HG03103 (cell line): ENCODE results near the gene THOC5.
"Not testable (repeated sequence)": the region's sequence is repeated elsewhere in the genome, so short reads cannot be mapped to it uniquely, and the experiment has no call there.

Experiments used
- ATAC-seq: cut with Tn5 transposase; IDR thresholded peaks from one replicate; pipeline ENCODE4 v1.9.1; 2021; ENCODE audit warnings: low read depth; ENCODE audit not compliant: unreplicated experiment

THOC5 gene

DNA sequence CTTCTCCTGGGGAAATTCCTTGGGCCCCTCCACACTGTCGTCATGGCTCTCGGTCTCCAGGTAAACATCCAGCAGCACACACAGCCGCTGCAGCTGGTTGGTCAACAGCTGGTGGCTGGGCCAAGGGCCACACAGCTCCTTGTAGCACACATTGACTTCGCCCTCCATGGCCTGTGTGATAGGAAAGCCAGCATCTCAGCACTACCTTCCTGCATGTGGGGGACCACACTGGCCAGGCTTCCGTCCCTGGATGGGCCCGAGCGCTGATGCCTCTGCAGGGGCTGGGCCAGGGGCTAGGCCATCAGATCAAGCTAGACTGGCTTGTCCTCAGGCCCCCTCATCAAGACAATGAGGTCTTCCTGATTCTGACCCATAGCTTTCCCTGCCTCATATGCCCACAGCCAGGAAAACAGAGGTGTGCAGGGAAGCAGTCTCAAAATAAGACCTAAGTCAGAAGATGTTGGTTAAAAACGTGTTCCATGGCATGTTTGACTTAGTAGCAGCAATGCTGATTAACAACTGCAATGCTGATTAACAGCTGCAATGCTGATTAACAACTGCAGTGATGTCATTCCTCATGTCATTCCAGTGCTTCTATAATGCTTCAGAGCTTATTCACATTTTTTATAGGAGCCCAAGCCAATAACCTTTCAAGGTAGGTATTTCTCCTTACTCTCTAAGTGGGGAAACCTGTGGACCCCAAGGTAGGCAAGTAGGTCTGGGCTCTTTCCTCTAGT lies 42.3 kb downstream of the THOC5 start:
- ATAC-seq: no peak

DNA sequence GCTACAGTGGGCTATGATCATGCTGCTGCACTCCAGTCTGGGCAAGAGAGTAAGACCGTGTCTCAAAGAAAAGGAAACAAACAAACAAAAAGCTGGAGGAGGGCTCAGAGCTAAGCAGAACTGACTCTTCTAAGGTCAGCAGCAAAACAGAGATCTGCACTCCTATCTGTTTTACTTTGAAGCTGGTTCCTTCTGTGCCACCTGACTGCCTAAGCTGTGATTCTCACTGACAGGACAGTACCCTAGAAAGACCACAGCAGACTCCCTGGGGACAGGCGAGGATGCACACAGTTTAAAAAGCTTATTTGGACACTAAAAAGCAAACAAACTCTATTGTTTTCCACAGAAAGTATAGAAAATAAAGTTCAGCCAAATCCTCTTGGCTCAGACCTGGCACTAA lies 43.0 kb downstream of the THOC5 start:
- ATAC-seq: no peak

DNA sequence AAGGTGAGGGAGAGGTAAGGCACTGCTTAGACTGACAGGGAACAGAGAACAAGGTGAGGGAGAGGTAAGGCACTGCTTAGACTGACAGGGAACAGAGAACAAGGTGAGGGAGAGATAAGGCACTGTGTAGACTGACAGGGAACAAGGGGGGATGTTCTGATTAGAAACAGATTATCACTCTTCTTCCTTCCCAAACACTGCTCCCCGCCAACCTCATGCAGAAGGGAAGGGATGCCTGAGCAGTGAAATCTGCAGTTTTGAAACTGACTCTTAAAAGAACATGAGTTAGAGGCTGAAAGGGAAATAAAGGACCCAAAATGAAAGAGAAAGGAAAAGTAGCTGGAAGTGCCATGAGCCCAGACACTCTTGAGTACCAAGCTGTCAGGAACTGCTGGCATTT lies 43.7 kb downstream of the THOC5 start:
- ATAC-seq: no peak

DNA sequence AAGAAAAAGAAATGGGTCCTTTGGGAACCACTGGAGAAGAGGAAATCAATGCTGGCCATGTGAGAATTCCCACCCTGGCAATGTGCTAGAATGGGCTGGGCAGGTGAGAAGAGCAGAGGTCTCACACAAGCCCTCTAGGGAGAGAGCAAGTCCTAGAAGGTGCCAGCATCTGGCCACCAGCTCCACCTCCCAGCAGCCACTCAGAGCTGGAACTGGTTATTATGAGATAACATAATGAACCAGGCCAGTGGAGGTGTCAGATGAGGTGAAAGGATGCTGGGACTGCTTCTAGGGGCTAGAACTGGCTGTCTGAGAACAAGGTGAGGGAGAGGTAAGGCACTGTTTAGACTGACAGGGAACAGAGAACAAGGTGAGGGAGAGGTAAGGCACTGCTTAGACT lies 44.3 kb downstream of the THOC5 start:
- no peak for ATAC-seq

DNA sequence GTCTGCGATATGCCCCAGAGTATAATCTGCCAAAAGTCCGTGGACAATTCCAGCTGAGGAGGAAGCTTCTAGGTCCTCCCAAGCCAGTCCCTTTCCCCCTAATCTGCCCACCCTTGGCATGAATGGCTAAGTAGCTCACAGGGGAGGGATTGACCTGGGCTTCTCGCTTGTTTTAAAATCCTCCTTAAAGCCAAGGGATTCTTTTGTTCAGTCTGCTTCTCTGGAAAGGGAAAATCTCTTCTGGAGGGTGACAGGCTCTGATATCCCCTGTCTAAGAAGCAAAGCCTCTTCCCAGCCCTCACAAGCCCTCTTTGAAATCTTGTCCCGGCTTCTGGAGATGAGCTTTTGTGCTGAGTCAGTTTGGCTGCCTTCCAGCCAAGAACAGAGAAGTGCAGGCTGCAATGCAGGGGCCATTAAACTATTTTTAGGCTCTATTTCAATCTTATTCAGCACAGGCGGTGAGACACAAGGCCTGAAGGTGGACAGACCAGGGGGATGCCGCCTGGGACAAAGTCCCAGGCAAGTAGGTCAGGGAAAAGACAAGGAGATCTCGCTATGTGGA lies 49.7 kb downstream of the THOC5 start:
- no peak for ATAC-seq

DNA sequence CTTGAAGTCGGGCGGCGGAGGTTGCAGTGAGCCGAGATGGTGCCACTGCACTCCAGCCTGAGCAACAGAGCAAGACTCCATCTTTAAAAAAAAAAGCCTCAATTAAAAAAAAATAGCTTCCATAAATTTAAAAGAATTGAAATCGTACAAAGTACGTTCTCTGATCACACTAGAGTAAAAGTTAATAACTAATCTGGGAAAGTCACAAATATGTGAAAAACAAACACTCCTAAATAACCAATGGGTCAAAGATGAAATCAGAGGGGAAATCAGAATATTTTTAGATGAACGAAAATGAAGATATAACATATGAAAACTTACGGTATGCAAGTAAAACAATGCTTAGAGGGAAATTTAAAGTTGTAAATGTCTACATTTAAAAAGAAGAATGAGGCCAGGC lies 53.7 kb downstream of the THOC5 start:
- no peak for ATAC-seq

DNA sequence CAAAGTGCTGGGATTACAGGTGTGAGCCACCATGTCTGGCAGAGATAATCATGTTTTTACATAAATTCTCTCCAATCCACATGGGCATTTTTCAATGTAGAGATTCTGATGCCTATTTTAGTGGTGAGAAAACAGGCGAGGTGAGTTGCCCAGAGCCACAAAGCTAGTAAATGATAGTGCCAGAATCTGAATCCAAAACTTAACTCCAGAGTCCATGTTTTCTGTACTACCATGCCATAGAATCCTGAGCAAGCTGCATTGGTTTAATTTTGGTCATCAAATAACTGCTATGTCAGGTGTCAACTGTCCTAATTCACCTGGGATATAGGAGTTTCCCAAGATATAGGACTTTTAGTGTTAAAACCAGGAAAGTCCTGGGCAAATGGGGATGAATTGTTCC lies 59.9 kb downstream of the THOC5 start:
- ATAC-seq: no peak

DNA sequence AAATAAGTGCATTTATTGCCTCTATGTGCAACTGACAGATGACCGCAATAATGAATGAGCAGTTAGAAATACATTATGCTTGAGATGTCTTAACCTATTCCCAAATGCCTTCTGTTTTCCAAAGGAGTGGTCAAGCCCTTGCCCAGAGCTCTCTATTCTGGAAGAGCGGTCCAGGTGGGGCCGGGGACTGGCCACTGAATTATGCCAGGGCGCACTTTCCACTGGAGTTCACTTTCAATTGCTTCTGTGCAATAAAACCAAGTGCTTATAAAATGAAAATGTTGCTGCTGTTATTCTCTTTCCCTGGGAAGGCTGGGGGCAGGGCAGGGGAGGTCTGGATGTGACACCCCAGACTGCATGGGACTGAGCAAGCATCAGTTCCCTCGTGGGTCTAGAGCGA lies 62.5 kb downstream of the THOC5 start:
- ATAC-seq: no peak

DNA sequence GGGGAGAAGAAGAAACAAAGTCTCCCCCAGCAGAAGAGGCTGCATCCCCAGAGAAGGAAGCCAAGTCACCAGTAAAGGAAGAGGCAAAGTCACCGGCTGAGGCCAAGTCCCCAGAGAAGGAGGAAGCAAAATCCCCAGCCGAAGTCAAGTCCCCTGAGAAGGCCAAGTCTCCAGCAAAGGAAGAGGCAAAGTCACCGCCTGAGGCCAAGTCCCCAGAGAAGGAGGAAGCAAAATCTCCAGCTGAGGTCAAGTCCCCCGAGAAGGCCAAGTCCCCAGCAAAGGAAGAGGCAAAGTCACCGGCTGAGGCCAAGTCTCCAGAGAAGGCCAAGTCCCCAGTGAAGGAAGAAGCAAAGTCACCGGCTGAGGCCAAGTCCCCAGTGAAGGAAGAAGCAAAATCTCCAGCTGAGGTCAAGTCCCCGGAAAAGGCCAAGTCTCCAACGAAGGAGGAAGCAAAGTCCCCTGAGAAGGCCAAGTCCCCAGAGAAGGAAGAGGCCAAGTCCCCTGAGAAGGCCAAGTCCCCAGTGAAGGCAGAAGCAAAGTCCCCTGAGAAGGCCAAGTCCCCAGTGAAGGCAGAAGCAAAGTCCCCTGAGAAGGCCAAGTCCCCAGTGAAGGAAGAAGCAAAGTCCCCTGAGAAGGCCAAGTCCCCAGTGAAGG lies 64.3 kb downstream of the THOC5 start:
- ATAC-seq: not testable (repeated sequence)

DNA sequence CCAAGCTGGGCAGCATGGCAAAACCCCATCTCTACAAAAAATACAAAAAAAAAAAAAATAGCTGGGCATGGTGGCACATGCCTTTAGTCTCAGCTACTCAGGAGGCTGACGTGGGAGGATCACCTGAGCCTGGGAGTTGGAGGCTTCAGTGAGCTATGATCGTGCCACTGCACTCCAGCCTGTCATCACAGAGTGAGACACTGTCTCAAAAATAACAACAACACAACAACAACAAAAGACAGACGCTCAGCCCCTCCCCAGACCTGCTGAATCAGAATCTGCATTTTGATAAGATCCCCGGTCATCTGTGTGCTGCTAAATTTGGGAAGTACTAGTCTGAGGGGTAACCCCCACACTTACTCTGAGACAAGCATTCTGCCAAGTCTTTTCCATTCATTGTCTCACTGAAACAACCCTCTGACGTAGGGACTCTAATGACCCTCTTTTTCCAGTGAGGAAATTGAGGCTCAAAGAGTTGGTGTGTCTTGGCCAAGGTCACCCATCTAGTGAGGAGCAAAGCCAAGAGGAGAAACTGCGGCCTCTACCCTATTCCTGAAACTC lies 66.1 kb downstream of the THOC5 start:
- ATAC-seq: no peak

DNA sequence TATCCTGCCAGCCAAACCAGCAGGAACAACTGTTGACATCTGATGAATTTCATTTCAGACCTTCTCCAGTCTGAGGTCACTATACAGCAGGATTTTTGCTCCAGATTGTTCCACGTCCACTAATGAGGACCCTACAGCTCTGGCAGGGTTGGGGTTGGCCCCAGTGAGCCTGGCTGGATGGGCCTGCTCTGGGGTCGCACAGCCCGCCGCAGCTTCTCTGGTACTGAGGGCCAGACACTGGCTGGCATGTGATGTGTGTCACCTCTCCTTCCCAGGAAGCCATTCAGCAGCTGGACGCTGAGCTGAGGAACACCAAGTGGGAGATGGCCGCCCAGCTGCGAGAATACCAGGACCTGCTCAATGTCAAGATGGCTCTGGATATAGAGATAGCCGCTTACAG lies 68.1 kb downstream of the THOC5 start:
- no peak for ATAC-seq

DNA sequence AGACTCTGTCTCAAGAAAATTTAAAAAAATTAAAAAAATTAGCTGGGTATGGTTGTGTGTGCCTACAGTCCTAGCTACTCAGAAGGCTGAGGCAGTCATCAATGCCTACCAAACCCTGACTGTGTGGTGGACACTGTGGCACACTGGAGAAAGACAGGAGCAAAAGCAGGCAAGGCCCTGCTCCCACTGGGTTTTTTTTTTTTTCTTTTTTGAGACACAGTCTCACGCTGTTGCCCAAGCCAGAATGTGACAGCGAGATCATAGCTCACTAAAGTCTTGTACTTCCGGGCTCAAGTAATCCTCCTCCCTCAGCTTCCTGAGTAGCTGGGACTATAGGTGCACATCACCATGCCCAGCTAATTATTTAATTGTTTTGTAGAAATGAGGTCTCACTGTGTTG lies 68.9 kb downstream of the THOC5 start:
- no peak for ATAC-seq

DNA sequence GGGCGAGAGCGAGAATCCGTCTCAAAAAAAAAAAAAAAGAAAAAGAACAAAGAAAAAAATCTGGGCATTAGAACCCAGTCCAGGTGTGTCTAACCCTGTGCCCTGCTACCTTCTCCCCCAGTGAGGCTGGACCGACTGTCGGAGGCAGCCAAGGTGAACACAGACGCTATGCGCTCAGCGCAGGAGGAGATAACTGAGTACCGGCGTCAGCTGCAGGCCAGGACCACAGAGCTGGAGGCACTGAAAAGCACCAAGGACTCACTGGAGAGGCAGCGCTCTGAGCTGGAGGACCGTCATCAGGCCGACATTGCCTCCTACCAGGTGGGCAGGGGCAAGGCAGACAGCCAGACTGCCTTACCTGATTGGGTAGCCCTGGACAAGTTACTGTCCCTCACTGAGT lies 70.3 kb downstream of the THOC5 start:
- ATAC-seq: no peak

DNA sequence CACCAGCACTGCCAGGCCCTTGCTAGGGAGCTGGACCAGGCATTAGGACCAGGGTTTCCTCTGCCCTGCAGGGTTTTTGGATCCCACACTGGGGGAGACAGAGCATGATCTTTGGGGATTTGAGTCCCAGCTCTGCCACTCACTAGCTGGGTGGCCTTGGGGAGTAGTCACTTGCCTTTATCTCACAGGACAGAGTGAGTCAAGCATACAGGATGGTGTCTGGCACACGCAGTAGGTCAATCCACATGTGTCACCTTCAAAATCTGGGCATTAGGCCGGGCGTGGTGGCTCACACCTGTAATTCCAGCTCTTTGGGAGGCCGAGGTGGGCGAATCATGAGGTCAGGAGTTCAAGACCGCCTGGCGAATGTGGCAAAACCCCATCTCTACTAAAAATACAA lies 70.8 kb downstream of the THOC5 start:
- no peak for ATAC-seq

DNA sequence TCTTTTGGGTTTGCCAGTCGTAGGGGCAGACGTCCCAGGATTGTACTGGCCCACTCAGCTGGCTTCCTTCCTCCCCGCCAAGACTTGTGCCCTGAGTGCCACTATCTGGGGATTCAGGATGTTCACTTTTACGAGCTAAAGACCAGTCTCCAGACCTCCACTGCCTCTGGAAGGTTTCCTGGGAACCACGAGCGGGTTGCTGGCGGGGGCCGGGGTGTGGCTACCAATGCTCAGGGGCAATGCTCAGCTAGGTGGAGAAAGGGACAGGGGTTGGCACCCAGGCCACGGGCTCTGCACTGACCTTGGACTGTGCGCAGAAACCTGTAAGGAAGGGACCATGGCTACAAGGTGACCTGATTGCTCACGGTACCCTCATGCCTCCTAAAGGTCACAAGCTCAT lies 71.3 kb downstream of the THOC5 start:
- no peak for ATAC-seq

DNA sequence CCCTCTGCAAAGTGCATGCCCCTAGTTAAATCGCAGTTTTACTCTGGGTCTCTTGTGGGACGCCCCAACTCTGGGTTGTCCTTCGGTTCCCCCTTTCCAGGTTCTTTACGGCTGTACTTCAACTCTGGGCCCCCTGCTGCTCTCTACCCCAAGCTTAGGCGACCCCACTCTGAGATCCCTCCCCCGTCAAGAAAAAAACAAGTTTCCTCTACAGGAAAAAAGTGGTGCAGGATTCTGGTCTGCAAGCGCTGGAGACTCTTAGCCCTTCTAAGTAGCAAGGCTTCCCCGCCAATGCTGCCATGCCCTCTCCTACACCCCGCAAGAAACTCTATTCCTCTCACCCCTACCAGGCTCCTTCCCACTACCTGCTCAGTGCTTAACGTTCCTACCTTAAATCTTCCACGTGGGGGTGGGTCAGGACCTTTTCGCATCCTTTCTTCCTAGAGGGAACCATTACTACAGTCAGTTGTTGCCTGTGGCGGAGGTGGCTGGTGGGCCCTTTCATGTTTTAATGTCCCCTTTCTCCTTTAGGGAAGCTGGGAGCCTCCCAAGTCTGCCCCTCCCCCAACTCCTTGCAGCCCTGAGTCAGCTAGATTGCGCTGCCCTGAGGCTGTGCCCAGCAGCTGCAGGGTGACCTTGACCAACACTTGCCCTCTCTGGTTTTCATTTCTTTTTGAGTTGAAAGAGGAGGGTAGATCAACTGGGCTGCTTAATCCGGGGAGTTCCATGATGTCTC lies 72.1 kb downstream of the THOC5 start:
- ATAC-seq: no peak

DNA sequence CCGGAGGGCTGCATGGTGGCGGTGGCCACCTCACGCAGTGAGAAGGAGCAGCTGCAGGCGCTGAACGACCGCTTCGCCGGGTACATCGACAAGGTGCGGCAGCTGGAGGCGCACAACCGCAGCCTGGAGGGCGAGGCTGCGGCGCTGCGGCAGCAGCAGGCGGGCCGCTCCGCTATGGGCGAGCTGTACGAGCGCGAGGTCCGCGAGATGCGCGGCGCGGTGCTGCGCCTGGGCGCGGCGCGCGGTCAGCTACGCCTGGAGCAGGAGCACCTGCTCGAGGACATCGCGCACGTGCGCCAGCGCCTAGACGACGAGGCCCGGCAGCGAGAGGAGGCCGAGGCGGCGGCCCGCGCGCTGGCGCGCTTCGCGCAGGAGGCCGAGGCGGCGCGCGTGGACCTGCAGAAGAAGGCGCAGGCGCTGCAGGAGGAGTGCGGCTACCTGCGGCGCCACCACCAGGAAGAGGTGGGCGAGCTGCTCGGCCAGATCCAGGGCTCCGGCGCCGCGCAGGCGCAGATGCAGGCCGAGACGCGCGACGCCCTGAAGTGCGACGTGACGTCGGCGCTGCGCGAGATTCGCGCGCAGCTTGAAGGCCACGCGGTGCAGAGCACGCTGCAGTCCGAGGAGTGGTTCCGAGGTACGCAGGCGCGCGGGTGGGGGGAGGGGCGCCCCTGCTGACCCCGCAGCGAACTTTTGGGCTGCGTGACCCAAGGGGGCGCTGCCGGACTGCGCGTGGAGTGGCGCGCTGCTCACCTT lies 72.9 kb downstream of the THOC5 start:
- ATAC-seq: no peak

DNA sequence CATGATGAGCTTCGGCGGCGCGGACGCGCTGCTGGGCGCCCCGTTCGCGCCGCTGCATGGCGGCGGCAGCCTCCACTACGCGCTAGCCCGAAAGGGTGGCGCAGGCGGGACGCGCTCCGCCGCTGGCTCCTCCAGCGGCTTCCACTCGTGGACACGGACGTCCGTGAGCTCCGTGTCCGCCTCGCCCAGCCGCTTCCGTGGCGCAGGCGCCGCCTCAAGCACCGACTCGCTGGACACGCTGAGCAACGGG lies 73.4 kb downstream of the THOC5 start:
- ATAC-seq: no peak

DNA sequence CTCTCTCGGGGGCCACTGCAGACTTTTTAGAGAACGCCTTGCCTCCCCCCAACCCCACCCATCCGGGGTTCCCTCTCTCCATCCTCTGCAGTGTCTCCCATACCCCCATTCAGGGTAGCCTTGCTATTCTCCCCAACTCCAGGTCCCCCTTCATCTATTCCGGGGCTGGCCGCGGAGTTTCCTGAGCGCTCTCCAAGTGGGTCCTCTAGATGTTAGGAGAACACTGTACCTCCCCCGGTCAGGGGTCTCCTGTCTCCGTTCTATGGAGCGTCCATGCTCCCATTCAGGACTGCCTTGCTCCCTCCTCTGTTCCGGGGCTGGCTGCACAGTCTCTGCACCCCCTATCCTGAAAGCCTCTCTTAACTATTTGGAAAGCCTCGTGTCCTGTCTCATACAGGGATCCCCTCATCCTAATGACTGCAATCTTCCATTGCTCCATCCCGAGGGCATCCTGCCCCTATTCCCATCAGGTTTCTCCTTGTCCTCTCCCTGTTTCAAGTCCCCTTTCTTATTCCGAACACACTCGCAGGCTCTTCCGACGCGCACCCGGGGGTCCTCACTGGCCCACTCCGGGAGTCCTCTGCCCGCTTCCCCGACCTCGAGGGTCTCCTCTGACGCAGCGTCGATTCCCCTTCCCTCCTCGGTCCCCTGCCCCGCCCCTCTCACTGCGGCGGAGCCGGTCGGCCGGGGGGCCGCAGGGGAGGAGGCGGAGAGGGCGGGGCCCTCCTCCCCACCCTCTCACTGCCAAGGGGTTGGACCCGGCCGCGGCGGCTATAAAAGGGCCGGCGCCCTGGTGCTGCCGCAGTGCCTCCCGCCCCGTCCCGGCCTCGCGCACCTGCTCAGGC lies 73.9 kb downstream of the THOC5 start, which contains the start of gene NEFH:
NEFH (plus strand) TSS at position 802 of the 845 bp plus-strand sequence. CDS start 45 bp downstream, outside the sequence.
- no peak for ATAC-seq
